Measurements from ENCODE around the gene RAB11A. TPM values are rescaled to one million over a fixed set of nuclear protein-coding genes. Genes with fewer than 3 reads are reported as not detected.

Gene RAB11A
- total RNA-seq, 1 donor from 2014 or later: 247 TPM

DNA sequence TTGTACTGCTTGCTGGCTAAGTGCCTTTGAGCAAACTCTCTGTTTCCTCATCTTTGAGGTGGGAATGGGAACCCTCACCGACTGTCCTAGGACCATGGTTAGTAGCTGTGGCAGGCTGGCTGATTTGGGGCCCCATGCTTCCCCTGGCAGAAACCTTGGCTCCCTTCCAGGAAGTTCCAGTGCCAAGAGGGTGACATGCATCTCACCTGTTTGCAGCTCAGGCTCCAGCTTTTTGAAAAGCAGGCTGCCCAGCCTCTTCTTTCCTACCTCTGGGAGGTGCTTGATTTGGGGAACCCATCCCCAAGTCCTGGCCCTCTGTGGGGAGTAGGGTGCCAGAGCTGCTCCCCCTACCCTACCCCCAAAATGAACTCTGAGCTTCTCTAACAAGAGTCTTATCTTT is 50.8 kb downstream of the RAB11A start:
- peaks cover 1% of the 10 kb centered on the region for H3K27me3 Mint-ChIP-seq (ENCODE audit: low read depth, unreplicated experiment)
- TF ChIP-seq, protein P1, sequence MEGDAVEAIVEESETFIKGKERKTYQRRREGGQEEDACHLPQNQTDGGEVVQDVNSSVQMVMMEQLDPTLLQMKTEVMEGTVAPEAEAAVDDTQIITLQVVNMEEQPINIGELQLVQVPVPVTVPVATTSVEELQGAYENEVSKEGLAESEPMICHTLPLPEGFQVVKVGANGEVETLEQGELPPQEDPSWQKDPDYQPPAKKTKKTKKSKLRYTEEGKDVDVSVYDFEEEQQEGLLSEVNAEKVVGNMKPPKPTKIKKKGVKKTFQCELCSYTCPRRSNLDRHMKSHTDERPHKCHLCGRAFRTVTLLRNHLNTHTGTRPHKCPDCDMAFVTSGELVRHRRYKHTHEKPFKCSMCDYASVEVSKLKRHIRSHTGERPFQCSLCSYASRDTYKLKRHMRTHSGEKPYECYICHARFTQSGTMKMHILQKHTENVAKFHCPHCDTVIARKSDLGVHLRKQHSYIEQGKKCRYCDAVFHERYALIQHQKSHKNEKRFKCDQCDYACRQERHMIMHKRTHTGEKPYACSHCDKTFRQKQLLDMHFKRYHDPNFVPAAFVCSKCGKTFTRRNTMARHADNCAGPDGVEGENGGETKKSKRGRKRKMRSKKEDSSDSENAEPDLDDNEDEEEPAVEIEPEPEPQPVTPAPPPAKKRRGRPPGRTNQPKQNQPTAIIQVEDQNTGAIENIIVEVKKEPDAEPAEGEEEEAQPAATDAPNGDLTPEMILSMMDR (IDR thresholded peaks at IDR 0.05; ENCODE audit: insufficient read depth, low read depth, low read length): no peak
- TF ChIP-seq EZH2 (IDR thresholded peaks at IDR 0.05; ENCODE audit: insufficient read depth, low read length): no peak
- H3K79me2 ChIP-seq (ENCODE audit: insufficient read depth, low read length): no peaks in the 10 kb centered on the region
- peaks cover 5% of the 10 kb centered on the region for H3K4me1 ChIP-seq (ENCODE audit: insufficient read depth, low read length)
- no peaks in the 10 kb centered on the region for H3K27me3 ChIP-seq (ENCODE audit: insufficient read depth, low read length)
- H3K4me3 Mint-ChIP-seq (ENCODE audit: unreplicated experiment): no peak overlapping the region
- H3K4me3 ChIP-seq (ENCODE audit: insufficient read depth, low read depth, low read length): no peak overlapping the region
- peaks cover 6% of the 10 kb centered on the region for H3K36me3 Mint-ChIP-seq (ENCODE audit: low read depth, unreplicated experiment)
- FAIRE-seq (no peak), DNase-seq (ENCODE audit: low read depth) (no peak)
- peaks cover 2% of the 10 kb centered on the region for H3K4me1 Mint-ChIP-seq (ENCODE audit: low read depth, unreplicated experiment)
- H3K9ac ChIP-seq (ENCODE audit: low read length): no peak overlapping the region
- no peak overlapping the region for H3K27ac ChIP-seq (ENCODE audit: low read depth, low read length)
- no peaks in the 10 kb centered on the region for H3K9me3 ChIP-seq (ENCODE audit: insufficient read depth, low read depth, low read length)
- no peak overlapping the region for H3K4me2 ChIP-seq (ENCODE audit: low read length)
- no peak overlapping the region for H3K27ac Mint-ChIP-seq (ENCODE audit: unreplicated experiment)
- H3K9me3 Mint-ChIP-seq (ENCODE audit: unreplicated experiment): no peaks in the 10 kb centered on the region
- peaks cover 28% of the 10 kb centered on the region for H4K20me1 ChIP-seq (ENCODE audit: insufficient read depth, low read length)
- no peak overlapping the region for H2AFZ ChIP-seq (ENCODE audit: low read depth, low read length)
- H3K36me3 ChIP-seq (ENCODE audit: insufficient read depth, low read length): no peaks in the 10 kb centered on the region

DNA sequence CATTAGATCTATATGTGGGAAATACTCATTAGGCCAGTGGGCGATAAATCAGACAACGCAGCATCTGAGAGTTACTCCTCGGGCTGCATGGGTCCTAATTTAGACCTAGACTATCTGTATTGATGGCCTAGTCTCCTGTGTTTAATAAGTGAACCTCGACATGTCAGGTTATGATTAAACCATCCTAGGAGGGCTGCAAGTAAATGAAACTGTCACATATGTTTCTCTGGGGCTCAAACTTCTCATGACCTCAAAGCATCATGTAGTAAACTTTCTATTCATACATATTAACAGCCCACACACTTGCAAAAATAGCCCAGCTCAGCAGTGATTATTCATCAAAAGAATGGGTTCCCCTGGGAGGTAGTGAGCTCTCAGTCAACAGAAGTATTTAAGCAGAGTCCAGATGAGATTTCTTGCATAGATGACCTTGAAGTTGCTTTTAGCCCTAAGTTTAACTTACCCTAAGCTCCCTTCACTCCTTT is 51.6 kb downstream of the RAB11A start:
- Mint-ChIP-seq H3K27me3 (ENCODE audit: low read depth, unreplicated experiment) (peaks cover 1% of the 10 kb centered on the region), H3K36me3 (ENCODE audit: low read depth, unreplicated experiment) (peaks cover 6% of the 10 kb centered on the region), H3K27ac (ENCODE audit: unreplicated experiment) (no peak overlapping the region), H3K9me3 (ENCODE audit: unreplicated experiment) (no peaks in the 10 kb centered on the region), H3K4me3 (ENCODE audit: unreplicated experiment) (no peak overlapping the region), H3K4me1 (ENCODE audit: low read depth, unreplicated experiment) (peaks cover 2% of the 10 kb centered on the region)
- FAIRE-seq (no peak), DNase-seq (ENCODE audit: low read depth) (no peak)
- Histone ChIP-seq H3K4me2 (ENCODE audit: low read length) (no peak overlapping the region), H3K27ac (ENCODE audit: low read depth, low read length) (no peak overlapping the region), H3K27me3 (ENCODE audit: insufficient read depth, low read length) (no peaks in the 10 kb centered on the region), H4K20me1 (ENCODE audit: insufficient read depth, low read length) (peaks cover 25% of the 10 kb centered on the region), H3K9me3 (ENCODE audit: insufficient read depth, low read depth, low read length) (no peaks in the 10 kb centered on the region), H3K4me1 (ENCODE audit: insufficient read depth, low read length) (peaks cover 5% of the 10 kb centered on the region), H3K4me3 (ENCODE audit: insufficient read depth, low read depth, low read length) (no peak overlapping the region), H3K79me2 (ENCODE audit: insufficient read depth, low read length) (no peaks in the 10 kb centered on the region), H2AFZ (ENCODE audit: low read depth, low read length) (no peak overlapping the region), H3K9ac (ENCODE audit: low read length) (no peak overlapping the region), H3K36me3 (ENCODE audit: insufficient read depth, low read length) (no peaks in the 10 kb centered on the region)
- TF ChIP-seq, protein P1 (IDR thresholded peaks at IDR 0.05; ENCODE audit: insufficient read depth, low read depth, low read length): no peak
- no peak for TF ChIP-seq EZH2 (IDR thresholded peaks at IDR 0.05; ENCODE audit: insufficient read depth, low read length)

DNA sequence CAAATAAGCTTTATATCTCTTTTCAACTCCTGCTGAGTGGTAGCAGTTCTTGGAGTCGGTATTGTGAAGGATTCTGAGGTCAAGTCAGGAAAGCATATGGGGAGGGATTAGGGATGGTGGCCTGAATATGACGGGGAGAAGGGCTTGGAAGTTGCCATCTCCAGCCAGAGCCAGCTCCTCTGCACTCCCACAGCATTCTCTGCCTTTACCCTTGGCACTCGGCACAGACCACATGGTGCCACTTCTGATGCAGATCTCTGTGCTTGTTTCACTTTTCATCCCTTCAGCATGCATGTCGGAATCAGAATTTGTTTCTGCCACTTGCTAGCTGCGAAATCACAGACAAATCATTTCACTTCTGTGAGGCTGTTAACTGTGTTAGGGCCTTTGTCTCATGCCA is 52.5 kb downstream of the RAB11A start:
- TF ChIP-seq, protein P1 (IDR thresholded peaks at IDR 0.05; ENCODE audit: insufficient read depth, low read depth, low read length): no peak
- no peak for TF ChIP-seq EZH2 (IDR thresholded peaks at IDR 0.05; ENCODE audit: insufficient read depth, low read length)
- no peaks in the 10 kb centered on the region for H3K27me3 ChIP-seq (ENCODE audit: insufficient read depth, low read length)
- no peaks in the 10 kb centered on the region for H3K79me2 ChIP-seq (ENCODE audit: insufficient read depth, low read length)
- FAIRE-seq (no peak), DNase-seq (ENCODE audit: low read depth) (no peak)
- no peak overlapping the region for H3K27ac ChIP-seq (ENCODE audit: low read depth, low read length)
- no peak overlapping the region for H3K4me3 ChIP-seq (ENCODE audit: insufficient read depth, low read depth, low read length)
- Mint-ChIP-seq H3K4me1 (ENCODE audit: low read depth, unreplicated experiment) (peaks cover 2% of the 10 kb centered on the region), H3K27ac (ENCODE audit: unreplicated experiment) (no peak overlapping the region), H3K9me3 (ENCODE audit: unreplicated experiment) (no peaks in the 10 kb centered on the region), H3K36me3 (ENCODE audit: low read depth, unreplicated experiment) (peaks cover 6% of the 10 kb centered on the region), H3K4me3 (ENCODE audit: unreplicated experiment) (no peak overlapping the region), H3K27me3 (ENCODE audit: low read depth, unreplicated experiment) (peaks cover 1% of the 10 kb centered on the region)
- peaks cover 18% of the 10 kb centered on the region for H4K20me1 ChIP-seq (ENCODE audit: insufficient read depth, low read length)
- no peaks in the 10 kb centered on the region for H3K36me3 ChIP-seq (ENCODE audit: insufficient read depth, low read length)
- no peak overlapping the region for H3K4me2 ChIP-seq (ENCODE audit: low read length)
- H3K9ac ChIP-seq (ENCODE audit: low read length): no peak overlapping the region
- peaks cover 3% of the 10 kb centered on the region for H3K4me1 ChIP-seq (ENCODE audit: insufficient read depth, low read length)
- H2AFZ ChIP-seq (ENCODE audit: low read depth, low read length): no peak overlapping the region
- H3K9me3 ChIP-seq (ENCODE audit: insufficient read depth, low read depth, low read length): no peaks in the 10 kb centered on the region

Data from astrocyte (in vitro differentiated cells and primary cell).